Germinal center (tissue), 1 donor: ENCODE measurements around the gene LASP1.
"Not testable (repeated sequence)": the region's sequence is repeated elsewhere in the genome, so short reads cannot be mapped to it uniquely, and the experiment has no call there.

Experiments used
- DNase-seq: peaks from one replicate; pipeline ENCODE4 v3.0.0; 2012; ENCODE audit warnings: mixed read lengths, low spot score

LASP1 gene

DNA sequence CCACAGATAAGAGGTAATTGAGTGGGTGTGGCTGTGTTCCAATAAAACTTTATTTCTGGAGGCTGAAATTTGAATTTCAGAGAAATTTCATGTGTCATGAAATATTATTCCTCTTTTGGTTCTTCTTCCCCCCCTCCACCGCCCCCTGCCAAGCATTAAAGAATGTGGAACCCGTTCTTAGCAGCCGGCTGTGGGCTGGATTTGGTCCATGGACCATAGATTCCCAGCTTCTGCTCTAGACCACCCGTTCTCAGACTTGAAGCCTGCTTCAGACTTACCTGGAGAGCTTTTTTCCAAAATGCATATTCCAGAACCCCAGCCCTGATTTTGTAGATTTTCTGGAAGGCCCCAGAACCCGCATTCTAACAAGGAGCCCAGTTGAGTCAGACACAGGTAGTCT is 40.5 kb downstream of the LASP1 start:
- no peak for DNase-seq

DNA sequence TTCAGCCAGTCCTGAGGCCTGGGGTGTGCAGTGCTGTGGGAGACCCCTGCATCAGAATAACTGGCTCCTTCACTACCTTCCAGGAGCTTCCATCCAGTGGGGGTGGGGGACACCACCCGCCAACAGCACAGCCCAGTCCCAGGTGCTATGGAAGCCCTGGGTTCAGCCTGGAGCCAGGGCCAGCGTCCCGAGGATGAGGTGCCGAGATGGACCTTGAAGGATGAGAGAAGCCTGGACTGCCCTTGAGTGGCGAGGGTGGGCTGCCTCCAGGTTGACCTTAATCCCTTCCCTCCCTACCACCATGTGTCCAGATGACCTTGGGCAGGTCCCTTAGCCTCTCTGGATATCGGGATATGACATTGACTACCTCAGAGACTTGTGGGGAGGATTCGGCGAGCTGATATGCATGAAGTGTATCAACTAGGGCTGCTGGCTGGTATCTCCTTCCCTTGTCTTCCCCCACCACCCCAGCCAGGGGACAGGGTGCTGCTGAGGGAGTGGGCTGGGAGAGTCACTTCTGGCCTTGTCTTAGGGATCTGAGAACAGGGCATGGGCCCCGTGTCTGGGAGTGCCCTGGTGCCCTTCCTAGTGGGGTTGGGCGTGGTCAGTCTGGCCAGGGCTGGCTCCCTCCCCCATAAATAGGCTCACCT is 41.3 kb downstream of the LASP1 start:
- no peak for DNase-seq

DNA sequence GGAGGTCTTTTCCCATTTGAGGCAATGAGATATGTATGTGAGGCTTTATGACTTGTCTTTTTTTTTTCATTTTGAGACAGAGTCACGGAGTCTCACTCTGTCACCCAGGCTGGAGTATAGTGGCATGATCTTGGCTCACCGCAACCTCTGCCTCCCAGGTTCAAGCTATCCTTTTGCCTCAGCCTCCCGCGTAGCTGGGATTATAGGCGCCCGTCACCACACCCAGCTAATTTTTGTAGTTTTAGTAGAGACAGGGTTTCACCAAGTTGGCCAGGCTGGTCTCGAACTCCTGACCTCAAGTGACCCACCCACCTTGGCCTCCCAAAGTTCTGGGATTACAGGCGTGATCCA is 41.8 kb downstream of the LASP1 start:
- DNase-seq: not testable (repeated sequence)

DNA sequence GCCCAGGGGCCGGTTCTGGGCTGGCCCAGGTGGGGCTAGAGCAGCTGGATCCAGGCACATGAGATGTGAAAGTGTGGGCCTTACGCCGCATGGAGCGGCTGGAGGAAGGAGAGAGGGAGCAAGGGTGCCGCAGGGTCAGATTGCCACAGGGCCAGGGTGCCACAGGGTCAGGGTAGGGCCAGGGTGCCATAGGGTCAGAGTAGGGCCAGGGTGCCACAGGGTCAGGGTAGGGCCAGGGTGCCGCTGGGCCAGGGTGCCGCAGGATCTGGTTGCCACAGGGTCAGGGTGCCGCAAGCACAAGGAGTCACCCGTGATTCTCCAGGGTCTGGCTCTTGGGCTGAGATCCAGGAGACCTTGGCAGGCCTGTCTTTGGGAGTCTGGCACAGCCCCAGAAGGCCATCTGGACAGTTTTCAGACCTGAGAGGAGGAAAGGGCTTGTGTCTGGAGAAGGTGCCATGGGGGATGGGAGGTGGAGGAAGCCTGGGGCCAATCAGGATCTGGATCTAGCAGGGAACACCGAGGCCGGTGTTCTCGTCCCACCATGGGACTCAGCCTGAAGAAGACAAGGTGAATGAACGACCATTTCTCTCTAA is 42.5 kb downstream of the LASP1 start:
- no peak for DNase-seq

DNA sequence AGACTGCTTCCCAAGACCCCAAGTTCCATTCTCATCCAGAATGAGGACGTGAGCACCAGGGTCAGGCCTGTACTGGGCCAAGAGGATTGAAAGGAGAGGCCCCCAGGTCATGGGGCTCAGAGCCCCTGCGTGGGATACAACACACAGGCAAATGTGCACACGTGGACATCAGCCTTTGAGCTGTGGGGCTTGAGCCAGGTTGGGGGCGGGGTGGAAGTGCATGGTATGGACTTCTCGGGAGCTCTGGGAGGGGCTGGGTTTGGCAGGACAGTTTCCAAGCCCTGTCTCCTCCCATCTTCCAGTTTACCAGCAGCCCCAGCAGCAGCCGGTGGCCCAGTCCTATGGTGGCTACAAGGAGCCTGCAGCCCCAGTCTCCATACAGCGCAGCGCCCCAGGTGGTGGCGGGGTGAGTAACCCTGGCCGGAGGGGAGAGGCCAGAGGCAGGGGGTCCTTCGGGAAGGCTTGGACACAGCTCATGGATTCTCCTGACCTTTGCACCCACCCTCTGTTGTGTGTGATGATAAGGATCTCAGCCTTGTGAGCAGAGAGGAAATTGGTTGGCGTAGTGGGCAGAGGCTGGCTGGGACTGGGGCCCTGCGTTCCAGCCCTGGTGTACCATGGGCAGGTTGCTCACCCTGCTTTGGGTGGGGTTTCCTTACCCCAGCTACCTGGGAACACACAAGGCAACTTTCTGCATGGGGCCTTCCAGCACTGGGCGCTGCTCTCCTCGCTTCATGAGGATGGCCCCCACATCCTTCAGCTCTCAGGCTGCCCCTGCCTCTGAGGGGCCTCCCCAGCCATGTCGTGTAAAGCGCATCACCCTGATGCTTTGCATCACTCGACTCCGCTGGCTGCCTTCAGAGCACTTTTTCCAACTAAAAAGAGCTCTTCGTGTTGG is 45.1 kb downstream of the LASP1 start:
- no peak for DNase-seq

DNA sequence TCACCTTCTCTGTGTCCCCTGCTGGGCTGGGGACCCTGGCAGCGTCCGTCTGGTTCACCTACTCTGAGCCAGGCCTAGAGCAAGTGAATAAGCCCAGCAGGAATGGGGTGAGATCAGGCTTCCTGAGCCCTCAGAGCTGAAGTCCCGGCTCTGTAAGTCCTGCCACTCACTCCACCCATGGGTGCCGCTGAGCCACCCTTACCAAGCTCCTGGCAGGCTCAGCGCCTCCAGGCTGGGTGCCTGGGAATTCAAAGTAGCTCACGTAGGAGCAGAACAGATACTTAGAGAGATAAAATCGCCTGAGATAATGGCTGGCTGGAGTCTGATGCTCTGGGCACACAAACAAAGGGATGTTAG is 45.8 kb downstream of the LASP1 start:
- DNase-seq: no peak

DNA sequence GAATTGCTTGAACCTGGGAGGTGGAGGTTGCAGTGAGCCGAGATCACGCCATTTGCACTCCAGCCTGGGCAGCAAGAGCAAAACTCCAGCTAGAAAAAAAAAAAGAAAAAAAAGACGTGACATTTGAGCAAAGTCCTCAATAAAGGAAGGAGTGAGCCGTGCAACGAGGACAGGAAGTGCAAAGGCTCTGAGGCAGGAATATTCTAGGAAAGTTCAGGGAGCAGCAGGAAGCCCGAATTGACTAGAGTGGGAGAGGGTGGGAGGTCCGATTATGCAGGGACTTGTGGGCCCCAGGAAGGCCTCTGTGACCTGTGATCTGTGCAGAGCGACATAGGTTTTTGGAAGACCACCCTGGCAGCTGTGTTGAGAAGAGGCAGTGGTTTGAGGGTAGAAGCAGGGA is 46.9 kb downstream of the LASP1 start:
- no peak for DNase-seq

DNA sequence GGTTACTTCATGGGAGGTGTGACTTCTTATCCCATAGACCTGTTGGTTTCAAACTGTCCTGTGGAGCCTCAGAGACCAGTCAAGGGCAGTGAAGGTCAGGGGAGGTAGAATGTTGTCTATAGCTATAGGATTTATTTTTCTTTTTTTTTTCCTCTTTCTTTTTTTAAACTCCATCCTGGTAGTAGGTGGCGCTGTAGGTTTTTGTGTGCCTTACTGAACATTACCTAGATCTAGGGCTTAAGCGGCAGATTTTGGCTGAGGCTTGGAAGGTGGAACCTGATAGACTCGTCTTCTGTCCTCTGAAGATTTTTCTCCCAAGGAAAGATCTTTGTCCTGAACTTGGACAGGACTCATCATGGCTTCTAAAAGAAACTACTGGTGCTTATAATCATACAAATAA is 47.4 kb downstream of the LASP1 start:
- no peak for DNase-seq

DNA sequence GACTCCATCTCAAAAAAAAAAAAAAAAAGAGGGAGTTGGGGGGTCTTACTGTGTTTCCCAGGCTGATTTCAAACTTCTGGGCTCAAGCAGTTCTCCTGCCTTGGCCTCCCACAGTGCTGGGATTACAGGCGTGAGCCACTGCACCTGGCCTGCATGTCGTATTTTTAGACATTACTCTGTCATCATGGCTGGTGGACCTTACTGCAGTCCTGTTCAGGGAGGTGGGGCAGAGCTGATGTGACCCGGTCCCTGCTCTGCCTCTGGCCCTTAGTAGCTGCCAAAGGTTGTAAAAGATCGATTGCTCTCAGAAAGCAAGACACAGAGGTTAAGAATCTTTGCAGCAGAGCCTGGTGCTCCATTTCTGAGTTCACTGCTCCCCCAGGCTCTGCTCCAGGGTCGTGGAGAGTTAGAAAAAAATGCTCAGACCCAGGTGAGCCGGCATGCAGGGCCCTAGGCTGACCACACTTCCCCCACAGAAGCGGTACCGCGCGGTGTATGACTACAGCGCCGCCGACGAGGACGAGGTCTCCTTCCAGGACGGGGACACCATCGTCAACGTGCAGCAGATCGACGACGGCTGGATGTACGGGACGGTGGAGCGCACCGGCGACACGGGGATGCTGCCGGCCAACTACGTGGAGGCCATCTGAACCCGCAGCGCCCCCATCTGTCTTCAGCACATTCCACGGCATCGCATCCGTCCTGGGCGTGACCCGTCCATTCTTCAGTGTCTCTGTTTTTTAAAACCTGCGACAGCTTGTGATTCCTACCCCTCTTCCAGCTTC is 48.5 kb downstream of the LASP1 start:
- DNase-seq: no peak

DNA sequence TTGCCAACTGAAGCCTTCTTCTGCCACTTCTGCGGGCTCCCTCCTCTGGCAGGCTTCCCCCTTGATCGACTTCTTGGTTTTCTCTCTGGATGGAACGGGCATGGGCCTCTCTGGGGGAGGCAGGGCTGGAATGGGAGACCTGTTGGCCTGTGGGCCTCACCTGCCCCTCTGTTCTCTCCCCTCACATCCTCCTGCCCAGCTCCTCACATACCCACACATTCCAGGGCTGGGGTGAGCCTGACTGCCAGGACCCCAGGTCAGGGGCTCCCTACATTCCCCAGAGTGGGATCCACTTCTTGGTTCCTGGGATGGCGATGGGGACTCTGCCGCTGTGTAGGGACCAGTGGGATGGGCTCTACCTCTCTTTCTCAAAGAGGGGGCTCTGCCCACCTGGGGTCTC is 49.1 kb downstream of the LASP1 start:
- no peak for DNase-seq

DNA sequence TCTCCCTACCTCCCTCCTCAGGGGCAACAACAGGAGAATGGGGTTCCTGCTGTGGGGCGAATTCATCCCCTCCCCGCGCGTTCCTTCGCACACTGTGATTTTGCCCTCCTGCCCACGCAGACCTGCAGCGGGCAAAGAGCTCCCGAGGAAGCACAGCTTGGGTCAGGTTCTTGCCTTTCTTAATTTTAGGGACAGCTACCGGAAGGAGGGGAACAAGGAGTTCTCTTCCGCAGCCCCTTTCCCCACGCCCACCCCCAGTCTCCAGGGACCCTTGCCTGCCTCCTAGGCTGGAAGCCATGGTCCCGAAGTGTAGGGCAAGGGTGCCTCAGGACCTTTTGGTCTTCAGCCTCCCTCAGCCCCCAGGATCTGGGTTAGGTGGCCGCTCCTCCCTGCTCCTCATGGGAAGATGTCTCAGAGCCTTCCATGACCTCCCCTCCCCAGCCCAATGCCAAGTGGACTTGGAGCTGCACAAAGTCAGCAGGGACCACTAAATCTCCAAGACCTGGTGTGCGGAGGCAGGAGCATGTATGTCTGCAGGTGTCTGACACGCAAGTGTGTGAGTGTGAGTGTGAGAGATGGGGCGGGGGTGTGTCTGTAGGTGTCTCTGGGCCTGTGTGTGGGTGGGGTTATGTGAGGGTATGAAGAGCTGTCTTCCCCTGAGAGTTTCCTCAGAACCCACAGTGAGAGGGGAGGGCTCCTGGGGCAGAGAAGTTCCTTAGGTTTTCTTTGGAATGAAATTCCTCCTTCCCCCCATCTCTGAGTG is 49.6 kb downstream of the LASP1 start:
- no peak for DNase-seq

DNA sequence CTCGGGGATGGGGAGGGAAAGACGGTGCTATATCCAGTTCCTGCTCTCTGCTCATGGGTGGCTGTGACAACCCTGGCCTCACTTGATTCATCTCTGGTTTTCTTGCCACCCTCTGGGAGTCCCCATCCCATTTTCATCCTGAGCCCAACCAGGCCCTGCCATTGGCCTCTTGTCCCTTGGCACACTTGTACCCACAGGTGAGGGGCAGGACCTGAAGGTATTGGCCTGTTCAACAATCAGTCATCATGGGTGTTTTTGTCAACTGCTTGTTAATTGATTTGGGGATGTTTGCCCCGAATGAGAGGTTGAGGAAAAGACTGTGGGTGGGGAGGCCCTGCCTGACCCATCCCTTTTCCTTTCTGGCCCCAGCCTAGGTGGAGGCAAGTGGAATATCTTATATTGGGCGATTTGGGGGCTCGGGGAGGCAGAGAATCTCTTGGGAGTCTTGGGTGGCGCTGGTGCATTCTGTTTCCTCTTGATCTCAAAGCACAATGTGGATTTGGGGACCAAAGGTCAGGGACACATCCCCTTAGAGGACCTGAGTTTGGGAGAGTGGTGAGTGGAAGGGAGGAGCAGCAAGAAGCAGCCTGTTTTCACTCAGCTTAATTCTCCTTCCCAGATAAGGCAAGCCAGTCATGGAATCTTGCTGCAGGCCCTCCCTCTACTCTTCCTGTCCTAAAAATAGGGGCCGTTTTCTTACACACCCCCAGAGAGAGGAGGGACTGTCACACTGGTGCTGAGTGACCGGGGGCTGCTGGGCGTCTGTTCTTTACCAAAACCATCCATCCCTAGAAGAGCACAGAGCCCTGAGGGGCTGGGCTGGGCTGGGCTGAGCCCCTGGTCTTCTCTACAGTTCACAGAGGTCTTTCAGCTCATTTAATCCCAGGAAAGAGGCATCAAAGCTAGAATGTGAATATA is 50.8 kb downstream of the LASP1 start:
- DNase-seq: no peak

DNA sequence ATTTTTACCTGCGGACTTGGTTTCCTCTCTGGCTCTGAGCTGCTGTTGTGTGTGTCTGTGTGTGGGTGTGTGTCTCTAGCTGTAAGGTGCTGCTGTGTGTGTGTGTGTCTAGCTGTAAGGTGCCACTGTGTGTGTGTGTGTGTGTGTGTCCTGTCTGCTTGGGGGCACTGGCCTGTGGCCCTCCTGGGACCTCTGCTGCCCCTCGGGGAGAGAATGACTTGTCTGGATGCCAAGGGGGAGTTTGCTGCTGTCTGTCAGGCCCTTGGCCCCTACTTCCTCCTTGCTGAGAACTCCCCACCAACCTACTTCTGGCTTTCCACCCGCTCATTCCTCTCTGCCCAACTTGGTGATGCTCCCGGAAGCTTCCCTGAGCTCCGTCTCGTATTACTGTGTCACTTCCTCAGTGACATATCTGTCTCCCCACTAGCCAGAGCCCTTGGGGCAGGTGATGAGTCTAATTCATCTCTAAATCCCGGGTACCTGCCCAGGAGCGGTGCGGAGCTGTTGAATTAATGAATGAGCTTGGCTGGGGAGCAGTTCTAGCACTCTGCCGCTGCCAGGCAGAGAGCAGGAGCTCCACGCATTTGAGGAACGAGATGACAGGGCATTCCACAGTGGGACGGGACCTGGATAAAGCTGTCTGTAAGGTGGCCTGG is 52.0 kb downstream of the LASP1 start:
- DNase-seq: no peak

DNA sequence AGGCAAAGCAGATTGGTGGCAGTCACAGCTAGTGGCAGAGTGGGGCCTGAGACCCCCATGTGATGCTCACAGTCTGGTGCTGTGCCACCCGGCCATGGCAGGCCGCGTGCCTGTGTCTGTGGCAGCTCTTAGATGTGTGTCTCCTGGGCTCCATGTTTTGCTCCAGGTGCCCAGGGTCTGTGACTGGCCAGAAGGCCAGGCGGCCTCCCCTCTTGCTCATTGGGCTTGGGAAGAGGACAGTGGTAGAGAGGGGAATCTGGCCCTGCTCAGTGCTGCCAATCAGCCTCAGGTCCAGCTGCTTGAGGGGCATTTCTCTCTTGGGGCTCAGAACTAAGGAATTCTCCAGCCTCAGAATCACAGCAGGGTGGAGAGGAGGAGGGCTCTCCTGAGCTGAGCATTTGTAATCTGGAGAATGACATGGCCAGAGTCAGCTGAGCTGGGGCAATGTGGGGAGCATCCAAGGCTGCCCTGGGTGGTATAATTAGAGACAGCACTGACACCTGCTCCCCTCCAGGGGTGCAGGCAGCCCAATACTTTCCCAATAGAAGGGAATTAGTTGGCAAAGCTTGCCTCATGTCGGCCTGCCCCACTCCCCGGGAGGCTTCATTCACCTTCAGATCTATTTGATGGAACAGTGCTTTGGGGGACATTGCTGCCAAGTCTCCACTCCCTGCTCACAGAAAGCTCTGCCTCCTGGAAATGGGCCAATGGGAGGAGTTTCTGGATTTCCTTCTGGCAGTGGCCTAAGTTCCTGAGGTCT is 52.9 kb downstream of the LASP1 start:
- DNase-seq: no peak

DNA sequence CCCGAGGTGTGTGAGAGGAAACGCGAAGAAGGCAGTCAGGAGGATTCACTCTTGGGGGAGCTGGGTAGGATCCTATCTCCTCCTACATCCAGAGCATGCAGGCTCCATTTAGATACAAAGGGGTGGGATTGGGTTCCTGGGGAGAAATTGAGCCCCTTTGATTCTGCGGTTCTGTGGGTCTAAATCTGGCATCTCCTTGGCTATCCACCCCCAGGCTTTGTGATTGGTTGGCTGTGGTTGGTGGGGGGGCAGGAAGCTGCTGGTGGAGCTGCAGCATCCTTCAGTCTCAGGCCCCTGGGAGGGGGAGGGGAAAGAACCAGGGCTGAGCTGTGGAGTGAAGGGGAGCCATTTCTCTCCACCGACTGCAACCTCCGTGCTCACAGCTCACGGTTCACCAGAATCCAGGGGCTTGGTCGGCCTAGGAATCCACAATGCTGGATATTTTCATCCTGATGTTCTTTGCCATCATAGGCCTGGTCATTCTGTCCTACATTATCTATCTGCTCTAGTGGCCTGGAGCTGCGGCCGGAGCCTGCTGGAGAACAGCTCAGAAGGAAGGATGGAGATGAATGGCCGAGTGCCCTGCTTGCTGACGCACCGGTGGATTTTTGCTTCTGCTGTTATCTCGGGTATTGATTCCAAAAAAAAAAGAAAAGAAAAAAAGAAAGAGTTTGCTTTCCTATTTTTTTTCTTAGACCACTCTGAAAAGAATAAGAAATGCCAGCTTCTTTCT is 55.6 kb downstream of the LASP1 start, which contains the start of gene LASP1NB:
TSS of gene LASP1NB (plus strand) at position 352 of the 733 bp plus-strand sequence.
- DNase-seq: no peak

DNA sequence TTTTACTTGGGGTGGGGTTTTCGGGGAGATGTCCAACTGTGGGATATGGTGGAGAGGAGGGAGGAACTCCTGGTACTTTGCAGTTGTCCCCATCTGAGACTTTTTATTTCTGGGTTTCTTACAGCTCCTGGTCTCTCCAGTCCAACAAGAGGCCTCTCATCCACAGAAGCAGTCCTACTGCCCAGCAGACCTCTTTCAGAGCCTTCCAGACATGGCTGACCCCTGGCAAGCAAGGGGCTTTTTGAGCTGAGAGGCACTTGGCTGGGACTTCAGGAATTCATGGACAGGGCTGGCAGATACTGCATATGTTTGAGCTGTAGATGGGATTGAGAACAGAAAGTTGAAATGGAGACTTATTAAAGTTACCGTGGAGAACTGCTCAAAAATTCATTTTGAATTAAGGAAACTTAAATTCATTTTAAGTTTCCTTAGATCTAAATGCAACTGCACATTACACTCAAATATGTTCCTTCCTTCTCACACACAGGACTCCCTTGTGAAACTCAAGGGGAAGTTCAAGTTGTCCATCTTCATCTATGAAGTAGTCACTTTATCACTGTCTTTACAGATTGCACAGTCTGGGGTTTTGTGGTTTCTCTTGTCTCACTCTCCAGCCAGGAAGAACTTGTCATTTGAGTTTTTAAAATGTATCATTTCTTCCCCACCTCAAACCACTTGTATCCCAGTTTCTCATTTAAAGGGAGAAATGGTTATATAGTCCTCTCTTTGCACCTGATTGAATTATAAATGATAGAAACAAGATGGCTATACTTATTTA is 56.6 kb downstream of the LASP1 start:
- DNase-seq: no peak

DNA sequence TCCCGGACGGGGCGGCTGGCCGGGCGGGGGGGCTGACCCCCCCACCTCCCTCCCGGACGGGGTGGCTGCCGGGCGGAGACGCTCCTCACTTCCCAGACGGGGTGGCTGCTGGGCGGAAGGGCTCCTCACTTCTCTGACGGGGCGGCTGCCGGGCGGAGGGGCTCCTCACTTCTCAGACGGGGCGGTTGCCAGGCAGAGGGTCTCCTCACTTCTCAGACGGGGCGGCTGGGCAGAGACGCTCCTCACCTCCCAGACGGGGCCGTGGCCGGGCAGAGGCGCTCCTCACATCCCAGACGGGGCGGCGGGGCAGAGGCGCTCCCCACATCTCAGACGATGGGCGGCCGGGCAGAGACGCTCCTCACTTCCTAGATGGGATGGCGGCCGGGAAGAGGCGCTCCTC is 60.9 kb downstream of the LASP1 start:
- not testable (repeated sequence) for DNase-seq

DNA sequence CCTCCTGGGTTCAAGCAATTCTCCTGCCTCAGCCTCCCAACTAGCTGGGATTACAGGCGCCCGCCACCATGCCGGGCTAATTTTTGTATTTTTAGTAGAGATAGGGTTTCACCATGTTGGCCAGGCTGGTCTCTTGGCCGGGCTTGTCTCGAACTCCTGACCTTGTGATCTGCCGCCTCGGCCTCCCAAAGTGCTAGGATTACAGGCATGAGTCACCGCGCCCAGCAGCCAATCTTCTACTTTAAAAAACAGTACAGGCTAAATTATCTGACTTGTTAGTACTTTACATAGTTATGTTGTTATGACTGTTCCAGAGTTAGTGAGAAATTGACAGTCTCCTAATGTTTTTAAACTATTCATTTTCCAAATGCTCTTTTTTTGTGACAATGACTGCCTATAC is 64.1 kb downstream of the LASP1 start:
- DNase-seq: not testable (repeated sequence)
